HUES48 (cell line): ENCODE data around the gene DGCR2.
A peak's percentile ranks its signal among the peaks of the same experiment; 100 is the strongest.
"Not testable (repeated sequence)": the region's sequence is repeated elsewhere in the genome, so short reads cannot be mapped to it uniquely, and the experiment has no call there.

Source experiments
- H3K27ac ChIP-seq: one replicate; pipeline ENCODE4 v1.7.0; 2013; ENCODE audit warnings: low read depth, low read length, inconsistent platforms
- H3K27me3 ChIP-seq: 2 replicates; pipeline ENCODE4 v1.6.1; 2013; ENCODE audit warnings: mild to moderate bottlenecking, low read length; ENCODE audit not compliant: control insufficient read depth, insufficient read depth
- H3K36me3 ChIP-seq: 2 replicates; pipeline ENCODE4 v1.6.1; 2013; ENCODE audit warnings: low read length; ENCODE audit not compliant: control insufficient read depth, insufficient read depth
- H3K4me1 ChIP-seq: 2 replicates; pipeline ENCODE4 v1.6.1; 2013; ENCODE audit warnings: mild to moderate bottlenecking, low read length; ENCODE audit not compliant: control insufficient read depth, insufficient read depth
- H3K4me3 ChIP-seq: 2 replicates; pipeline ENCODE4 v1.5.1; 2013; ENCODE audit warnings: mild to moderate bottlenecking, low read depth, low read length
- H3K9ac ChIP-seq: 2 replicates; pipeline ENCODE4 v1.6.1; 2013; ENCODE audit warnings: mild to moderate bottlenecking, low read depth, low read length, moderate library complexity
- H3K9me3 ChIP-seq: 2 replicates; pipeline ENCODE4 v1.6.1; 2013; ENCODE audit warnings: low read length; ENCODE audit not compliant: control insufficient read depth, insufficient read depth

The DGCR2 gene

GRCh38 chr22:19088866-19089595 is 33.2 kb downstream of the DGCR2 start:
- peaks cover 3% of the 10 kb centered on the region; the same call in 1 of the 2 replicates for H3K4me1 ChIP-seq
- no peak overlapping the region for H3K4me3 ChIP-seq
- H3K27ac ChIP-seq = no peak overlapping the region
- no peak overlapping the region for H3K9ac ChIP-seq
- peaks cover 15% of the 10 kb centered on the region for H3K36me3 ChIP-seq
- no peaks in the 10 kb centered on the region for H3K27me3 ChIP-seq
- H3K9me3 ChIP-seq = no peaks in the 10 kb centered on the region

GRCh38 chr22:19086896-19087295 is 35.3 kb downstream of the DGCR2 start:
- Histone ChIP-seq H3K9me3 (no peaks in the 10 kb centered on the region), H3K36me3 (peaks cover 21% of the 10 kb centered on the region), H3K9ac (no peak overlapping the region), H3K4me3 (no peak overlapping the region), H3K27ac (peak overlapping the region; percentile 21), H3K4me1 (peaks cover 3% of the 10 kb centered on the region; the same call in 1 of the 2 replicates), H3K27me3 (no peaks in the 10 kb centered on the region)

GRCh38 chr22:19086417-19086816 is 35.8 kb downstream of the DGCR2 start:
- no peak overlapping the region for H3K4me3 ChIP-seq
- peaks cover 3% of the 10 kb centered on the region; the same call in 1 of the 2 replicates for H3K4me1 ChIP-seq
- no peak overlapping the region for H3K9ac ChIP-seq
- peaks cover 22% of the 10 kb centered on the region for H3K36me3 ChIP-seq
- peak overlapping the region; percentile 21 for H3K27ac ChIP-seq
- H3K27me3 ChIP-seq = no peaks in the 10 kb centered on the region
- H3K9me3 ChIP-seq = no peaks in the 10 kb centered on the region

- Histone ChIP-seq H3K4me1 (peaks cover 3% of the 10 kb centered on the region; the same call in 1 of the 2 replicates), H3K9me3 (no peaks in the 10 kb centered on the region), H3K9ac (no peak overlapping the region), H3K36me3 (peaks cover 26% of the 10 kb centered on the region), H3K27ac (peak overlapping the region; percentile 23), H3K4me3 (no peak overlapping the region), H3K27me3 (no peaks in the 10 kb centered on the region)
These were observed 36.9 kb downstream of the DGCR2 start for GRCh38 chr22:19085233-19085718.

GRCh38 chr22:19084586-19084985 is 37.6 kb downstream of the DGCR2 start:
- not testable (repeated sequence) for H3K27me3 ChIP-seq, H3K9ac ChIP-seq, H3K27ac ChIP-seq, H3K4me1 ChIP-seq, H3K9me3 ChIP-seq, H3K4me3 ChIP-seq
- H3K36me3 ChIP-seq = peaks cover 31% of the 10 kb centered on the region

GRCh38 chr22:19084126-19084525 is 38.1 kb downstream of the DGCR2 start:
- H3K9ac ChIP-seq, H3K27me3 ChIP-seq, H3K4me1 ChIP-seq, H3K27ac ChIP-seq, H3K4me3 ChIP-seq, H3K9me3 ChIP-seq: not testable (repeated sequence)
- peaks cover 33% of the 10 kb centered on the region for H3K36me3 ChIP-seq

- Histone ChIP-seq H3K4me3 (no peak overlapping the region), H3K36me3 (peaks cover 28% of the 10 kb centered on the region), H3K27me3 (no peaks in the 10 kb centered on the region), H3K9ac (no peak overlapping the region), H3K4me1 (peaks cover 3% of the 10 kb centered on the region; the same call in 1 of the 2 replicates), H3K27ac (no peak overlapping the region), H3K9me3 (no peaks in the 10 kb centered on the region)
These were observed 39.4 kb downstream of the DGCR2 start for GRCh38 chr22:19082793-19083192.

GRCh38 chr22:19082101-19082500 is 40.1 kb downstream of the DGCR2 start:
- Histone ChIP-seq H3K27me3 (no peaks in the 10 kb centered on the region), H3K36me3 (peaks cover 28% of the 10 kb centered on the region), H3K9ac (no peak overlapping the region), H3K27ac (no peak overlapping the region), H3K9me3 (no peaks in the 10 kb centered on the region), H3K4me1 (peaks cover 3% of the 10 kb centered on the region; the same call in 1 of the 2 replicates), H3K4me3 (no peak overlapping the region)

- no peaks in the 10 kb centered on the region for H3K9me3 ChIP-seq
- no peak overlapping the region for H3K9ac ChIP-seq
- no peak overlapping the region for H3K27ac ChIP-seq
- no peak overlapping the region for H3K4me3 ChIP-seq
- H3K4me1 ChIP-seq = peaks cover 3% of the 10 kb centered on the region; the same call in 1 of the 2 replicates
- peaks cover 23% of the 10 kb centered on the region for H3K36me3 ChIP-seq
- H3K27me3 ChIP-seq = no peaks in the 10 kb centered on the region
These were observed 40.9 kb downstream of the DGCR2 start for GRCh38 chr22:19081351-19081750.

- Histone ChIP-seq H3K4me3 (no peak overlapping the region), H3K4me1 (peaks cover 3% of the 10 kb centered on the region; the same call in 1 of the 2 replicates), H3K9me3 (no peaks in the 10 kb centered on the region), H3K27me3 (no peaks in the 10 kb centered on the region), H3K9ac (no peak overlapping the region), H3K27ac (no peak overlapping the region), H3K36me3 (peaks cover 23% of the 10 kb centered on the region)
These were observed 41.4 kb downstream of the DGCR2 start for GRCh38 chr22:19080853-19081252.

- H3K9ac ChIP-seq = no peak overlapping the region
- no peaks in the 10 kb centered on the region for H3K27me3 ChIP-seq
- H3K9me3 ChIP-seq = no peaks in the 10 kb centered on the region
- peaks cover 23% of the 10 kb centered on the region for H3K36me3 ChIP-seq
- no peak overlapping the region for H3K4me3 ChIP-seq
- H3K27ac ChIP-seq = no peak overlapping the region
- no peaks in the 10 kb centered on the region for H3K4me1 ChIP-seq
These were observed 42.5 kb downstream of the DGCR2 start for GRCh38 chr22:19079691-19080090.
